IPS DF 4.7 (cell line): ENCODE results near the gene IL6R.
"Not testable (repeated sequence)": the region's sequence is repeated elsewhere in the genome, so short reads cannot be mapped to it uniquely, and the experiment has no call there.

Experiments
- DNase-seq: peaks from one replicate; pipeline ENCODE4 v3.0.0-alpha.2; 2013; ENCODE audit warnings: low spot score; ENCODE audit errors: extremely low read depth

The IL6R gene

GRCh38 chr1:154479764-154480421 lies 74.8 kb downstream of the IL6R start:
- no peak for DNase-seq

GRCh38 chr1:154481053-154481452 lies 75.9 kb downstream of the IL6R start:
- DNase-seq: no peak

- DNase-seq: no peak
Observed at GRCh38 chr1:154483941-154484803, 79.0 kb downstream of the IL6R start.

DNA sequence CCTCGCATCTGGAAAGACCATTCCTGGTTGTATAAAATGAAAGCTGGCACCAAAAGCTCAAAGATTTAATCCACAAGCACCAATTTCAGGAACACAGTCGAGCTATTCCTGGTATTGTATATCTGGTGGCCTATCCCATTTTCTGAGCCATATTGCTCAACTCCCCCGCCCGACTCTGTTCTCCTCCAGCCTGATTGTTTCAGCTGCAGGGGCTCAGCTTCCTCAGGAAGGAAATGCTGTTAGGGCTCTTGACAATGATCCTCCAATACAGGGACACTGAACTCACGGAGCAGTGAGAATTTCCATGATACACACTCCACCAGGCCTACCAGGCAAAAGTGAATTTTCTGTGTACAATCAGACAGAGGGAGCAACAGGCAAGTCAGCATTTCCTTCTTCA lies 80.0 kb downstream of the IL6R start:
- DNase-seq: no peak

DNA sequence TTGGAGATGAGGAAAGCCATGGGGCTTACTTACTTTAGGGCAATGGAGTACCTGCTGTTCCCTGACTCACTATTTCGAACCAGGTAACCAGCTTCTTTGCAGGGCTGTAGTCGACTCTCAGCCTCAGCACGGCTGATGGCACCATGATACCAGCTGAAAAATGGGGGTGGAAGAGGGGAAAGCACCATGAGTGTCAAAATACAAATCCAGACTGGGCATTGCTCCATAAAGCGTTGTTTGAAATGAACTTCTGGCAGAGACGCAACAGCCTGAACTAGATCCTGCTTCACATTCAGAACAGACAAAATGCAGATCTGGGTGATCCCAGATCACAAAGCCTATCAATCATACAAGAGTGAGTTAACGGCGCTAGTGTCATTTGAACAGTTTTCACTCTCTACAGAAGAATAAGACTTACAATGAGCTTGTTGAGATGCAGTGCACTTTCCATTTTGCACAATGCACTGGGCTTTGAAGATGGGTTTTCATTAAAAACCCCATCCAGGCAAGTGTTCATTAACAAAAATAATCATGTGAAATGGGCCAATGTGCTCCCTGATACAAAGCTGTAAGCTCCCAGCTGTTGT lies 80.9 kb downstream of the IL6R start:
- no peak for DNase-seq

- DNase-seq: not testable (repeated sequence)
Observed at GRCh38 chr1:154486756-154487155, 81.6 kb downstream of the IL6R start.

DNA sequence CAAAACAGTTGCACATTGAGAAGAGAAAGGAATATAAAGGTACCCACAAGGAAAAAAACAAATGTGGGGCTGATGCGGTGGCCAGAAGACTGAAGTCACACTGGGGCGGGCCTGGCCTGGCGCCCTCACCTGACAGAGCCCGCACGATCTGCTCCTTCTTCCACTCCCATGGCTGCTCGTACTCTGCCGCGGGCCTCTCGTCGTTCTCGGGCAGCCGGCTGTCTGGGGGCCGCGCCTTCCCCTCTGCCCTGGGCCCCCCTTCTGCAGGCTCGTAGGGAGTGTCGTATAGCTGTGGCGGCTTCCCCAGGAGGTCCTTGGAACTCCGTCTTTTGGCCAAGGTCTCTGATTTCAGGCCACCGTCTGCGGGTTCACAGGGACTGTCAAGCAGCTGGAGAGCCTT lies 83.8 kb downstream of the IL6R start:
- DNase-seq: no peak

DNA sequence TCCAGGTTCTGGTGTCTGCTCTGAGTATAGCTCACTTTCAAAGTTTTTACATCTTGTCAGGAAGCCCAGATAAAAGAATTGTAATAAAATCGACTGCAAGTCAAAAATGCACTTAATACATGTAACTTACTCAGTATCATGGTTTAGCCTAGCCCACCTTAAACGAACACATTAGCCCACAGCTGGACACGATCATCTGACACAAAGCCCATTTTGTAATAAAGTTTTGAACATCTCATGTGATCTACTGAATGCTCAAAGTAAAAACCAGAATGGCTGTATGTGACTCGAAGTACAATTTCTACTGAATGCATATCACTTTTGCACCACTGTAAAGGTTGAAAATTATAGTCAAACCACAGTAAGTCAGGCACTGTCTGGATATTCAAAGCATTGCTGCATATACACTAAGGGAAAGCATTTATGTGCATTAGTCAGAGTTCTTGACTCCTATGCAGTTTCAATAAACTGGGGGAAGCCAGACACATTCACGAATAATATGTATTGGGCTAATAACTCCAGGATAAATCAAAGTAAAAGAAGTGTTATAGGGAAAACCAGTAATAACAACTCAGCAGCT lies 84.6 kb downstream of the IL6R start:
- DNase-seq: no peak

GRCh38 chr1:154490317-154490716 lies 85.2 kb downstream of the IL6R start:
- no peak for DNase-seq

- no peak for DNase-seq
Observed at GRCh38 chr1:154492115-154492514, 87.0 kb downstream of the IL6R start.

DNA sequence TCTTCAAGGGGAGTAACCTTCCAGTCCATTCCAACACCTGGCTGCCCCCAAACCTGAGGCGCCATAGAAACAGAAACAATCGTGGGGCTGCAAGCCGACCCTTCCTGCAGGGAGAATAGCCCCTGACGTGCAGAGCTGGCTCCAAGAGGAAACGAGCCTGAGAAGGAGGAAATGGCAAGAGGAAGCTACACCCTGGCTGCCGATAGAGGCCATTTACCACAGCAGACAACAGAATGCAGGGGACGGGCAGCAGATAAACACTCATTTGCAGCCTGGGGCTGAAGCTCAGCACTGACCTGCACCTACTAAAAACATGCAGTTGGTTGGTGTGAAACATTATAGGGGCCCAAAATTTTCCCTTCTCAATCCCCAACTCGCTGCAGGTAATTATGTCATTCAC lies 88.1 kb downstream of the IL6R start:
- no peak for DNase-seq

GRCh38 chr1:154495496-154496273 lies 90.5 kb downstream of the IL6R start:
- DNase-seq: no peak

GRCh38 chr1:154496383-154496782 lies 91.2 kb downstream of the IL6R start:
- no peak for DNase-seq

- DNase-seq: no peak
Observed at GRCh38 chr1:154497026-154497806, 92.1 kb downstream of the IL6R start.

DNA sequence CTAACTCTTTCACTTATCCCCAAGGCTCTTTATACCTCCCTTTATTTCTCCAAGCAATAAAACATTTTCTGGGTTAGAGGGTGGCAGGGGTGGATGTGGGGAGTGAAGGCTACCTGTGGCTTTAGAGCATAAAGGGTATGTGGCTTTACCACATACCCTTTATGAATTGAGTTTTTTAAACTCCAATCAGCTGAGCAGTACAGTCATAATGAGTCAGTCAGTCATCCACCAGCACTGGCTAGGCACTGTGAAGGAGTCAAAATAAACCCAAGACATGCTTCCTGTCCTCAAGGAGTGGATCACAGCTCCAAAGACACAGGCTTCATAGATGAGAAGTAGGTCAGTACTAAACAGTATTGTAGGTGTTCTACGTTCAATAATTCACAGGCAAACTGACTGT lies 94.3 kb downstream of the IL6R start:
- DNase-seq: no peak

DNA sequence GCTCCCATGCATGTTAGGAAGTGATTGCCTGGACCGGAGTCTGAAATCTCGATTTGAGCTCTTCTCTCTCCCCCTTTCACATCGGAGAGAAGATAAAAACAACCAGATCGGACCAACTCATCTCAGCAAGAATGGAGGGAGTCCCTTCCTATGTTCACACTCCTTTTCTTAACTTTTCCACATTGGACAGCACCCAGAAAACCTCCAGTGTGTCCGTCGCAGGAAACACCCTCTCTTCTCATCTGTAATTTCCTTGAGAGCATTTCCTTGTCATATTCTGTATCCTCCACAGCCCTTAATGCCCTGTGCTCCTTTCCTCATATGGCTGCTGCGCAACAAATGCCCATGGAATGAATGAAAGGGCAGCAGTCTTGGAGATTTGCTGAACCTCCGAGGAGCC lies 95.4 kb downstream of the IL6R start:
- no peak for DNase-seq

DNA sequence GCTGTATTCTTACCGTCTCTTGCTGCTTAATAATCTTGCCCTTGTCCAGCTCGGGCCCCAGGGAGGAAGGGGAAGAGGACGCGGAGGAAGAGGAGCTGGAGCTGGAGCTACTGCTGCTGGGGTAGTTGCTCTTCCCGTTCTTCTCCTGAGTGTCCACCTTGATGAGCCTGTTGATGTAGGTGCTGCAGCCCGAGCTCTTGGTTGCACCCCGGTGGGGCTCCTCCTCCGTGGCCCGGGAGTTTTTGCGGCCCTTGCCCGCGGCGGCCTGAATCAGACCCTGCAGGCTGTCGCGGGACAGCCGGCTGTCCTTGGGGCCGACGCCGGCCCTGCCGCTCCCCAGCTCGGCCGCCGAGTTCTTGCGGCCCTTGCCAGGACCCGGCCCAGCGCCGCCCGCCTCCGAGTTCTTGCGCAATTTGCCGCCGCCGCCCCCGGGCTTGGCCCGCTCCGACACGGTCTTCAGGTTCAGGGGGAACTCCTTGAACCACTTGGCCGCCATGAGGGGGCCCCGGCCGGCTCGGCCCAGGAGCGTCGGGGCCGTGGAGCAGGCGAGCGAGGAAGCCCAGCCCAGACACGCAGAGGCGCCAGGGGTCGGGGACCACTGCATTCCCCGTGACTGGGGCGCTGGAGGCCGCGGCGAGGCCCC lies 96.4 kb downstream of the IL6R start:
- DNase-seq: no peak

- no peak for DNase-seq
Observed at GRCh38 chr1:154502066-154502743, 97.1 kb downstream of the IL6R start, which contains the start of the genes SHE and TDRD10. Gene SHE, minus strand, starts transcription at chr1:154502412. Its CDS starts 386 bp downstream, at chr1:154502026. Gene TDRD10, plus strand, starts transcription at chr1:154502219. Its CDS starts 4,685 bp downstream, at chr1:154506904.

GRCh38 chr1:154502744-154503115 lies 97.6 kb downstream of the IL6R start:
- no peak for DNase-seq
